Hindlimb muscle (tissue), 1 donor: Measurements from ENCODE around the gene MACC1. TPM values are rescaled to one million over a fixed set of nuclear protein-coding genes. Genes with fewer than 3 reads are reported as not detected.
A peak's percentile ranks its signal among the peaks of the same experiment; 100 is the strongest.

Experiments
- DNase-seq: peaks from one replicate; pipeline ENCODE4 v3.0.0-alpha.2; 2013
- polyA plus RNA-seq: library from polyadenylated mRNA; unstranded; fragments of 120-200 nt; gene quantifications from one replicate; pipeline ENCODE4 v1.2.1, GENCODE V29; 2013; ENCODE audit not compliant: insufficient read length

Gene MACC1
- polyA plus RNA-seq, 1 donor = 0.09 TPM

DNA sequence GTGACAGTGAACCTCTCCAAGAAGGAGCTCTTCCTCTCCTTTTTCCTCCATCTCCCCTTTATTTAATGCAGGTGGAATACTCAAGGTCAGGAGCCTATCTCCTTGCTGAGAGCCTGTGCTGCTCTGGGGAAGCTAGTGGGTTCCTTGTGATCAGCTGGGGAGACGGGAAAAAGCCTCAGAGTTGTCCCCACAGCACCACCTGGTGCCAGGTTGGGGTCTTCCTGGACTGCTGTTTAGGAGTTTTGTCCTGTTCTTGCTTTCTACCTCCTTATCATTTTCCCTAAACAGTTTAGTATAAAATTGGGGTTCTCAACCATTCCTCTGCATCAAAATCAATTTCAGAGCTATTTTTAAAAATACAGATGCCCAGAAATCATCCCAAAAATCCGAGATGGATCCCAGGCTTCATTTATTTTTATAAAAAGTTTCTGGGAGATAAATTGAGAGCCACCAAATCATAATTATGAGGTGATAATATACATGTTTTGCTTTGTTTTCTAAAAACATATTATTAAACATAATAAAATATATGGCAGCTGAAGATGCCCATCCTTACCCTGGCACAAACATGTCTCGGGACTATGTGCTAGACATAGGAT, 44.3 kb downstream of the MACC1 start:
- peak; percentile 57 for DNase-seq

DNA sequence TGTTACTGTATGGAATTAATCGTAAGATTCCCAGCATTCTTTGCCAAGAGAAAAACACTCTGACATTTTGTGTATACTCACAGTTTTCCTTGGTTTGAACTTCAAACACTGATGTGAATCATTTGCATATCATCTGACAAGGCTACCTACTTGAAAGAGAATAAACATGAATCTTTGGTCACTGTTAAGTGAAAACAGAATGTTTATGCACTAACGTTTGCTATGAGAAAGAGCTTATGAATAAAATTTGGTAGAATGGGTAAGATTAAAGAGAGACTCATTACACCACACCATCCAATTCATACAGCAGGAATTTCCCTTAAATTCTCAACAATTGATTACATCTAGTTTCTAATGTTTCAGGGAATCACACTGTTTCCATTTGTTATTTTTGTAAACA, 46.6 kb downstream of the MACC1 start:
- DNase-seq = no peak

GRCh38 chr7:20165146-20165510, 52.1 kb downstream of the MACC1 start:
- DNase-seq = no peak

DNA sequence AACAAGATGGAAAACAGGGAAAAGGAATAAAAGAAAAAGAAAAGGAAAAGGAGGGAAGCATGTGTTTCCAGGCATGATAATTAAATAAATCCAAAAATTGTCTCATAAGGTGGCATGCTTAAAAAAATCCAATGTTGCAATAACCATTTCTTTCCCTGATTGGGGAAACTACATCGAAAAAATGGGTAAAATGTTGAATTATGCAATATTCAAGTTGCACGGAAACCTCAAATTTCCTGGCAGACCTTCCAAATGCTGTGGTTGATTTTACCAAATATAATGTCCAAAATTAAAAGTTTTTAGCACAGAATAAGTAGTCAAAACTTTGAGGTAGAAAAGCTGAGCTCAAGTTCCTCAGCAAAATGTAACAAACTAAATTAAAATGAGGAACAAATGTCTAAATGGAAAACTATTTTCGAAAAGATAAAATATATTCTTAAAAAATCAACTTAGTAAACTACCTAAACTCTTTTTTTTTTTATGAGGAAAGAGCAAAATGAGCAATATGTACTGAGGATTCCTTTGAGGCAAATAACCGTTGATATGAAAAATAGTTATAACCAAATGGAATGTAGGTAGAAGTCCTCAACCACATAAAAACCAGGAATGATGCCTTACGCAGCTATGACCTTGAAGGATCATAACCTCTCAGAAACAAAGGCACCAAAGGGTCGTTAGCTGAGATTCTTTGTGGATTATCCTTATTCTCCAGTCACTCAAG, 52.6 kb downstream of the MACC1 start:
- DNase-seq = no peak

GRCh38 chr7:20162665-20163064, 54.5 kb downstream of the MACC1 start:
- DNase-seq = no peak

GRCh38 chr7:20159226-20159747, 57.9 kb downstream of the MACC1 start:
- no peak for DNase-seq

- DNase-seq = no peak
These were observed 58.5 kb downstream of the MACC1 start for GRCh38 chr7:20158684-20159083.

DNA sequence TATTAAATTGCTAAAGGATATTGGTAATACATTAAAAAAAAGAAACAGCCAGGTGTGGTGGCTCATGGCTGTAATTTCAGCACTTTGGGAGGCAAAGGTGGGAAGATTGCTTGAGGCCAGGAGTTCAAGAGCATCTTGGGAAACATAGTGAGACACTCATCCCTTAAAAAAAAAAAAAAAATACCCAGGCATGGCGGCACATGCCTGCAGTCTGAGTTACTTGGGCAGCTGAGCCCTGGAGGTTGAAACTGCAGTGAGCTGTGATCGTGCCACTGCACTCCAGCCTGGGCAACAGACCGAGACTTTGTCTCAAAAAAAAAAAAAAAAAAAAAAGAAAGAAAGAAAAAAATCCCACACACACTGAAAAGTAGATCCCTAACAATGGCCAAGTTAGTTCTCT, 59.7 kb downstream of the MACC1 start:
- no peak for DNase-seq

DNA sequence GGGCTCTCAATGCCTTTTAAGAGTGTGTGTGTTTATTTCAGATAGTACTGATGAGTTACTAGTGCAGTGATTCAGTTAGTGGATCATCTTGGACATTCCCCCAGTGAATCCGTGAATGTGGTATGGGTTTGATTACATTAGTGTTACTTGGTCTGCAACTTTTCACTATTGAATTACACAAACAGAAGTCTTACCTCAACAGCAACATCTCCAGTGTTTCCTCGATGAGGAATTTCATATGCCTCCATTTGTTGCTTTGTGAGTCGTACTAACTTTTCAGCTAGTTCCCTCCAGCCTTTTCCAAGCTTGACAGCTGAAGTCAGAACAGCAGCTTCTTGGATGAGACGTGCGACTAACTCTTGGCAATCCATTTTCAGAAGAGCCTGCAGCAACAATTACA, 63.2 kb downstream of the MACC1 start:
- no peak for DNase-seq

GRCh38 chr7:20153567-20153966, 63.6 kb downstream of the MACC1 start:
- DNase-seq = no peak

- DNase-seq = no peak
These were observed 64.7 kb downstream of the MACC1 start for GRCh38 chr7:20152511-20152910.

DNA sequence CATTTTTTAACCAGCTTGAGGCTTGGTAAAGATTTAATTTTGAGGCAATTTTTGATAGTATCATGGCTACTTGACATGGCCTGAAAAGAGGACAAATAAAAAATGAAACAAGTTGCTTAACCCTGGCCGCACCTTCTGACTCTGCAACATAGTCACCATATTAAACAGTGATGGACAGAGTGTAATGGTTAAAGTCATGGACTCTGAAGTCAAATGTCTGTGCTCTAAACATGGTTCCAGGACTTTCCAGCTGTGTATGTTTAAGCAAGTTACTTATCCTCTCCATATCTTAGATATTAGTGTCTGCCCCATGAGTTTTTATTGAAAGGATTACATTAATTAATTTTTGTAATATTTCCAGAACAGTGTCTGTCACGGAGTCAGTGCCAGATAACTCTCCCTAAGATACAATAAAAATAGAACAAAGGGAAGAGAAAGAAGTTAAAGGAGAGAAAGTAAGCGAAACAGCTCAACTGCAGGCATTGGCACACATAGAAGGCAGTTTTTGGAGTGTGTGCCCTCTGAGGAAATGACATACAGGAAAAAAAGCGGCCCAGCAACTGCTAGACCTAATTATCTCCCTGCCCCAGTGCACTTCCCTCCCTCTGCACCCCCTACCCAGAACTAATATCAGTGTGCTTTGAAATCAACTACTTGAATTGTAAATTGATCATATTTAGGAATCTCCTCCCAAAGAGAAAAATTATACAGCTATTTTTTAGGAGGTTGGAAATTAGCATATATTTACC, 65.3 kb downstream of the MACC1 start:
- no peak for DNase-seq

DNA sequence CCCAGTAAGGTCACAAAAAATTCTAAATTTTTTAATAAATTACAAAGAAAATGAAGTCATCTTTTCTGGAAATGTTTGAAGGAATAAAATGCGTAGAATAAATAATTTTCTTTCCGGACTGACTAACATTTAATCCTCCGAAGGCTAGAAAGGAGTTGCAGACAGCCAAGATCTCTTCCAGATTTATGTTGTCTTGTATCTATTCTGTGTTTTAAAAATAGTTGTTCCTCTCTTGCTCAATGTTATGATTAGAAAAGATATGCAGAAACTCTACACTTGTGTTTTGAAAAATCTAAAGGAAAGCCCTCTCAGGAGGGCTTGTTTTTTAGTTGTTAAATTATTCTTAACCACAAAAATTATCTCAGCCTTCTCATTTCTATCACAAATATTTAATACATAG, 70.7 kb downstream of the MACC1 start:
- DNase-seq = peak; percentile 12

- no peak for DNase-seq
These were observed 72.4 kb downstream of the MACC1 start for GRCh38 chr7:20144801-20145200.

DNA sequence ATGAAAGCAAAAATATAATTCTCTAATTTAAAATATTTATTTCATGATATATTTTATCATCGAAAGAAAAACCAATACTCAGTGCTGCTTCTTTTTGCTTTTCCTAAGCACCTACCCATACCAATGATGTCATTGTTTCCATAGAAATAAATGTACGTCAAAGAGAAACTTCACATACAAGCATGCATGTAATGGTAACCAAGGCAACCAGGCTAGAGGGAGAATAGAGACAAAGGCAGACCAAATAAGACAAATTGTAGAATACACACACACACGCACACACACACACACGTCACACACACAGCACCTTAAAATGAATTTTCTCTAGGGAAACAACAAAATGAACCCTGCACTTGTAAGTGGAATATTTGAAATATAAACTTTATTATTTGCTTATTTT, 75.5 kb downstream of the MACC1 start:
- DNase-seq = no peak

GRCh38 chr7:20141002-20141345, 76.2 kb downstream of the MACC1 start:
- DNase-seq = no peak

GRCh38 chr7:20140291-20141001, 76.7 kb downstream of the MACC1 start:
- DNase-seq = no peak

DNA sequence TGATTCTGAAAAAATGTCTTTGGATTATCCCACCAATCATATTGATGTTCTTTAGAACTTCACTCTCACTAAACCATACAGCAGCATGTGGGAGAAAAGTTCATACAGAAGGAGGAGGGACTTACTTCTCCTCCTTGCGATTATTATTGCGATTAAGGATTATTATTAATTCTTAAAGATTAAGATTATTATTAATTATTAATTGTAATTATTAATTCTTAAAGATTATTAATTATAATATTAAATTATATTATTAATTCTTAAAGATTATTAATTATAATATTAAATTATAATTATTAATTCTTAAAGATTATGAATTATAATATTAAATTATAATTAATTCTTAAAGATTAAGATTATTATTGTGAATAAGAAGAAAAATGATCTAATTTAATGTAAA, 80.5 kb downstream of the MACC1 start:
- no peak for DNase-seq

GRCh38 chr7:20133803-20134202, 83.4 kb downstream of the MACC1 start:
- DNase-seq = no peak

GRCh38 chr7:20132585-20132984, 84.6 kb downstream of the MACC1 start:
- no peak for DNase-seq

DNA sequence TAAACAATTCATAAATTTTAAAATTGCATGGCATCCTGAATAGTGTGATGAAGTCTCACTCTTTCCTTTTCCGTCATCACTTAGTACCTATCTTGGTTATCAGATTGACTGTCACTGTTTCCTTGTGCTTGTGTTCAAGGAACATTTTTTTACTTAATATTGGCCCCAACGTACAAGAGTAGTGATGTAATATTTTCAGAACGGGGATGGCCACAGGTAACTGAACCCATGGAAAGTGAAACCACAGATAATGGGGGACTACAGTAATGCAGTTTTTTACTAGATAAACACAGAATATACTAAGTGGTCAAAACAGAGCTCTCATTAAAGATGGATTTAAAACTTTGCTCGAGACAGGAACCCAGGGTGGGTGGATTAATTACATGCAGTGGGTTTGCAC, 85.4 kb downstream of the MACC1 start:
- DNase-seq = no peak

DNA sequence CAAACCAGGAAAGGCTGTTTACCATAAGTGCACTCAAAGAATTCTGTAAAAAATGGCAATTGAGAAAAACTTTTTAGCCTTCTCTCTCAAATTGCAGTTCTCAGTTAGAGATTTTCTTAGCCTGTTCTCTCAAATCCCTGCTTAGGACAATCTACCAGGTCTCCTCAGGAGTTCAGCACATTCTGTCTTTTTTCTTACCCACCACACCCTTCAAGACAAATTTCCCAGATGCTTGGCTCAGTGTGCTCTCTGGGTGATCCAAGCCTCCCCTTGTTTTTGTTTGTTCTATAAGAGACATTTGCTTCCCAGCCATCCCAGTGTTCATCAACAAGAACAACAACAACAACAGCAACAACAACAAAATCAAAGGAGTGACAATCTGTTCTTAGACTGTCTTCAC, 87.3 kb downstream of the MACC1 start:
- no peak for DNase-seq

GRCh38 chr7:20128001-20128400, 89.2 kb downstream of the MACC1 start:
- no peak for DNase-seq
